IMR-90 (cell line): ENCODE data around the gene TMOD1. TPM values are rescaled to one million over a fixed set of nuclear protein-coding genes. Genes with fewer than 3 reads are reported as not detected.

Experiments used
- ATAC-seq: fragments of 200-7000 bp; cut with Tn5 transposase; 2 replicates; pipeline ENCODE4 v1.9.1; 2020; ENCODE audit warnings: low read depth, mild to moderate bottlenecking, moderate library complexity
- BruUV-seq: library from RNA; stranded (reverse); fragments of 400-500 nt; replicated peaks from 2 replicates; lab custom pipeline; 2021; lab: Mats Ljungman, UMichigan
- CTCF ChIA-PET: fragments of 300-600 bp; formaldehyde crosslinking; extraction: SDS; loops from one replicate; lab custom pipeline; 2021; ENCODE audit warnings: antibody characterized with exemption; lab: Yijun Ruan, JAX
- POLR2A ChIA-PET: fragments of 300-600 bp; sonication (Branson Sonifier 250); formaldehyde crosslinking; loops from one replicate; lab custom pipeline; 2022; ENCODE audit warnings: antibody characterized with exemption; ENCODE audit not compliant: unreplicated experiment; lab: Charles Lee
- DNase-seq: peaks from one replicate; pipeline ENCODE4 v3.0.0; 2013
- H2AFZ ChIP-seq: replicated peaks from 2 replicates; pipeline ENCODE3; 2013; ENCODE audit warnings: low read length, mild to moderate bottlenecking; ENCODE audit not compliant: poor library complexity
- H2AK5ac ChIP-seq: 2 replicates; pipeline ENCODE4 v1.6.1; 2013; ENCODE audit warnings: low read depth, low read length, inconsistent platforms
- H2AK9ac ChIP-seq: replicated peaks from 2 replicates; pipeline ENCODE3; 2013; ENCODE audit warnings: mild to moderate bottlenecking, low read depth, low read length, moderate library complexity; ENCODE audit not compliant: poor library complexity
- H2BK120ac ChIP-seq: 2 replicates; pipeline ENCODE4 v1.6.1; 2013; ENCODE audit warnings: low read depth, low read length, inconsistent platforms
- H2BK15ac ChIP-seq: 3 replicates; pipeline ENCODE4 v1.6.1; 2013; ENCODE audit warnings: low read depth, low read length, inconsistent platforms
- H2BK20ac ChIP-seq: 2 replicates; pipeline ENCODE4 v1.6.1; 2013; ENCODE audit warnings: low read depth, mild to moderate bottlenecking, inconsistent platforms, low read length, moderate library complexity
- H2BK5ac ChIP-seq: 2 replicates; pipeline ENCODE4 v1.6.1; 2013; ENCODE audit warnings: mild to moderate bottlenecking, low read depth, low read length, inconsistent platforms; ENCODE audit not compliant: poor library complexity, severe bottlenecking
- H3K14ac ChIP-seq: replicated peaks from 2 replicates; pipeline ENCODE4 v1.6.1; 2013; ENCODE audit warnings: low read depth, low read length, inconsistent platforms
- H3K18ac ChIP-seq: 2 replicates; pipeline ENCODE4 v1.6.1; 2013; ENCODE audit warnings: low read depth, low read length, control low read depth
- H3K23ac ChIP-seq: 2 replicates; pipeline ENCODE4 v1.6.1; 2013; ENCODE audit warnings: low read depth, low read length, inconsistent platforms
- H3K27ac ChIP-seq: 2 replicates; pipeline ENCODE4 v1.5.1; 2013; ENCODE audit warnings: mild to moderate bottlenecking, control low read depth, low read length; ENCODE audit not compliant: insufficient read depth
- H3K27me3 ChIP-seq: 2 replicates; pipeline ENCODE4 v1.6.1; 2013; ENCODE audit warnings: low read length; ENCODE audit not compliant: control insufficient read depth, insufficient read depth
- H3K36me3 ChIP-seq: 2 replicates; pipeline ENCODE4 v1.6.1; 2013; ENCODE audit warnings: low read length, mixed read lengths; ENCODE audit not compliant: control insufficient read depth, insufficient read depth
- H3K4ac ChIP-seq: 2 replicates; pipeline ENCODE4 v1.6.1; 2013; ENCODE audit warnings: low read depth, low read length, inconsistent platforms
- H3K4me1 ChIP-seq: 2 replicates; pipeline ENCODE4 v1.6.1; 2013; ENCODE audit warnings: low read length, mixed read lengths; ENCODE audit not compliant: control insufficient read depth, insufficient read depth
- H3K4me2 ChIP-seq: 2 replicates; pipeline ENCODE4 v1.6.1; 2013; ENCODE audit warnings: low read depth, mild to moderate bottlenecking, control low read depth, low read length, moderate library complexity
- H3K4me3 ChIP-seq: 2 replicates; pipeline ENCODE4 v1.5.1; 2013; ENCODE audit warnings: low read depth, mild to moderate bottlenecking, control low read depth, low read length, moderate library complexity; ENCODE audit not compliant: insufficient read depth
- H3K56ac ChIP-seq: 2 replicates; pipeline ENCODE4 v1.6.1; 2013; ENCODE audit warnings: low read length, inconsistent platforms; ENCODE audit not compliant: insufficient read depth; ENCODE audit errors: extremely low read depth
- H3K79me1 ChIP-seq, 2 experiments: 2 replicates each; pipeline ENCODE4 v1.6.1; 2013; ENCODE audit warnings: low read length in 2 of 2, inconsistent platforms in 1 of 2, low read depth in 1 of 2
- H3K9ac ChIP-seq: 2 replicates; pipeline ENCODE4 v1.6.1; 2013; ENCODE audit warnings: low read depth, low read length, control low read depth
- H3K9me1 ChIP-seq: 2 replicates; pipeline ENCODE4 v1.6.1; 2013; ENCODE audit warnings: low read length, inconsistent platforms; ENCODE audit not compliant: insufficient read depth
- H3K9me3 ChIP-seq: 2 replicates; pipeline ENCODE4 v1.6.1; 2013; ENCODE audit warnings: low read length; ENCODE audit not compliant: control insufficient read depth, insufficient read depth
- H4K20me1 ChIP-seq: 2 replicates; pipeline ENCODE4 v1.6.1; 2013; ENCODE audit warnings: low read length, inconsistent platforms; ENCODE audit not compliant: insufficient read depth
- H4K5ac ChIP-seq: 2 replicates; pipeline ENCODE4 v1.6.1; 2013; ENCODE audit warnings: mild to moderate bottlenecking, low read depth, low read length, control low read depth
- H4K8ac ChIP-seq, 2 experiments: 2 replicates each; pipeline ENCODE4 v1.6.1; 2013; ENCODE audit warnings: low read depth in 2 of 2, low read length in 2 of 2, control low read depth in 1 of 2, inconsistent platforms in 1 of 2
- H4K91ac ChIP-seq: 2 replicates; pipeline ENCODE4 v1.6.1; 2013; ENCODE audit warnings: low read depth, low read length, inconsistent platforms; ENCODE audit not compliant: insufficient read depth
- BHLHE40 ChIP-seq: fragments of 150-350 bp; IDR thresholded peaks from 2 replicates; pipeline ENCODE4 v1.6.1; 2016; ENCODE audit warnings: mild to moderate bottlenecking, low read depth, low read length
- CHD1 ChIP-seq: IDR thresholded peaks from 2 replicates; pipeline ENCODE4 v1.6.1; 2012; ENCODE audit warnings: low read depth, low read length, improper control_type of control experiment
- MAFK ChIP-seq: IDR thresholded peaks from 2 replicates; pipeline ENCODE4 v1.6.1; 2012; ENCODE audit warnings: low read depth, low read length, improper control_type of control experiment
- RCOR1 ChIP-seq: IDR thresholded peaks from 2 replicates; pipeline ENCODE4 v1.6.1; 2012; ENCODE audit warnings: mild to moderate bottlenecking, low read length, improper control_type of control experiment; ENCODE audit not compliant: insufficient replicate concordance
- WGBS, 2 experiments: methylation state at CpG; one replicate each; pipeline versions ENCODE4 v1.1.5 to v1.1.7; 2013; ENCODE audit warnings: missing lambda C conversion rate in 2 of 2; ENCODE audit not compliant: insufficient read length in 1 of 2; ENCODE audit errors: extremely low coverage in 2 of 2; 5-methylcytosine and 5-hydroxymethylcytosine counted together
- dilution Hi-C: fragments of 300-500 bp; cut with HindIII; formaldehyde crosslinking; loops from one replicate; pipeline ENCODE4 v1.14.3; 2018; ENCODE audit warnings: low sequenced_read_pairs; ENCODE audit not compliant: unreplicated experiment
- in situ Hi-C: fragments of 300-500 bp; cut with MboI; formaldehyde crosslinking; loops from 3 replicates; pipeline ENCODE4 v1.14.3; 2019; ENCODE audit warnings: low sequenced_read_pairs, inconsistent platforms, mixed read lengths
- intact Hi-C: fragments of 100-400 bp; cut with micrococcal nuclease; formaldehyde crosslinking; loops from 2 replicates; pipeline ENCODE4 v1.10.0; 2022
- polyA plus RNA-seq, 3 experiments: library from polyadenylated mRNA; depleted of rRNA; stranded (reverse); fragments of >200 nt; gene quantifications; 2 replicates each; pipeline ENCODE4 v1.2.3, GENCODE V29; 2012; ENCODE audit warnings: low replicate concordance in 1 of 3
- total RNA-seq: library from RNA; depleted of rRNA; stranded (reverse); fragments of >200 nt; gene quantifications from 2 replicates; pipeline ENCODE4 v1.2.3, GENCODE V29; 2012

The TMOD1 gene
- total and polyA plus RNA-seq, 2 of the 4 experiments (the other 2 are of a cell fraction): 0.18 to 0.38 TPM

GRCh38 chr9:97500263-97500662 lies 1.2 kb upstream of the TMOD1 start:
- Histone ChIP-seq H3K18ac (no peak overlapping the region), H3K23ac (0 out of 2 replicates have a peak overlapping the region, but pooled peaks have one; percentile 37), H2BK120ac (no peak overlapping the region), H3K36me3 (peaks cover 1% of the 10 kb centered on the region; the same call in 1 of the 2 replicates), H2AFZ (no peak overlapping the region), H2AK5ac (no peak overlapping the region), H3K56ac (no peak overlapping the region), H3K9me1 (no peaks in the 10 kb centered on the region), H4K8ac (no peak overlapping the region), H4K5ac (no peak overlapping the region), H4K20me1 (no peaks in the 10 kb centered on the region), H3K4me2 (no peak overlapping the region), H3K4me3 (no peak overlapping the region), H4K91ac (no peak overlapping the region), H3K27me3 (peaks cover 23% of the 10 kb centered on the region), H2BK15ac (no peak overlapping the region), H3K9me3 (no peaks in the 10 kb centered on the region), H3K4me1 (peaks cover 15% of the 10 kb centered on the region; the same call in 1 of the 2 replicates), H3K14ac (no peak overlapping the region), H3K4ac (no peak overlapping the region), H2BK5ac (no peak overlapping the region), H3K9ac (no peak overlapping the region), H2BK20ac (no peak overlapping the region; the same call in 1 of the 2 replicates), H3K27ac (no peak overlapping the region), H2AK9ac (no peak overlapping the region), H3K79me1 (0 out of 4 replicates have a peak, but pooled peaks cover 0 to 3% of the 10 kb centered on the region in 2 experiments)
- intact Hi-C loops: no loop called here
- DNase-seq: no peak
- no peak for TF ChIP-seq BHLHE40
- TF ChIP-seq RCOR1: no peak
- no peak for TF ChIP-seq CHD1
- no peak for TF ChIP-seq MAFK
- in situ Hi-C loops: no loop called here
- dilution Hi-C loops: no loop called here
- ChIA-PET CTCF (interaction anchor here (1.3 to 2.6 kb wide), 3 partner anchors 9 to 99 kb away, joined by 4 to 13 read pairs (median 10); no protein-coding TSS in a partner anchor), POLR2A (no interaction called here)
- WGBS, 2 experiments: no CpG with 5 or more reads among the region's 5 CpGs
- ATAC-seq: no peak
- BruUV-seq: no TSS peak
